Ascending aorta (tissue), 2 donors: Measurements from ENCODE around the gene CBR4. TPM values are rescaled to one million over a fixed set of nuclear protein-coding genes. Genes with fewer than 3 reads are reported as not detected.

ENCODE experiments used
- DNase-seq, 2 donors: peaks; one replicate each; pipeline ENCODE4 v3.0.0-alpha.2; 2019; ENCODE audit warnings: low spot score in 2 of 2
- H3K27ac ChIP-seq, 2 donors: fragments of 200-600 bp; sonication (generic); one replicate each; pipeline ENCODE4 v1.5.1; 2016 to 2017; ENCODE audit warnings: mild to moderate bottlenecking in 1 of 2
- H3K27me3 ChIP-seq: fragments of 200-600 bp; sonication (generic); one replicate; pipeline ENCODE4 v1.5.1; 2017
- H3K36me3 ChIP-seq, 2 donors: fragments of 200-600 bp; sonication (generic); one replicate each; pipeline ENCODE4 v1.5.1; 2016
- H3K4me1 ChIP-seq, 2 donors: fragments of 200-600 bp; sonication (generic); one replicate each; pipeline ENCODE4 v1.5.1; 2016 to 2017; ENCODE audit warnings: mild to moderate bottlenecking in 1 of 2
- H3K4me3 ChIP-seq, 2 donors: fragments of 200-600 bp; sonication (generic); one replicate each; pipeline ENCODE4 v1.5.1; 2016 to 2017; ENCODE audit warnings: mild to moderate bottlenecking in 1 of 2
- H3K9me3 ChIP-seq, 2 donors: fragments of 200-600 bp; sonication (generic); one replicate each; pipeline ENCODE4 v1.5.1; 2016
- intact Hi-C: fragments of 100-400 bp; cut with DNase I; formaldehyde crosslinking; loops from one replicate; pipeline ENCODE4 v1.15.1; 2023
- total RNA-seq: library from RNA; depleted of rRNA; stranded (reverse); fragments of >200 nt; gene quantifications from one replicate; pipeline ENCODE4 v1.1.0, GENCODE V29; 2016
- TF ChIP-seq, protein P1 (sequence below), 3 experiments: fragments of 200-600 bp in 2 of 3; fragments of 450-650 bp in 1 of 3; sonication (generic) in 2 of 3; IDR thresholded peaks; one replicate each; pipeline ENCODE4 v1.5.1; 2016 to 2019; ENCODE audit warnings: antibody characterized with exemption in 3 of 3, mild to moderate bottlenecking in 1 of 3, moderate library complexity in 1 of 3

The CBR4 gene
- total RNA-seq, 1 donor from 2014 or later, result 0.53 TPM

GRCh38 chr4:169030562-169030982 lies 20.5 kb upstream of the CBR4 start:
- Histone ChIP-seq H3K4me1 (no peaks in the 10 kb centered on the region), H3K4me3 (no peak overlapping the region), H3K27ac (no peak overlapping the region), H3K9me3 (no peaks in the 10 kb centered on the region), H3K27me3 (no peaks in the 10 kb centered on the region), H3K36me3 (no peaks in the 10 kb centered on the region)
- intact Hi-C loops, result no loop called here
- TF ChIP-seq, protein P1, sequence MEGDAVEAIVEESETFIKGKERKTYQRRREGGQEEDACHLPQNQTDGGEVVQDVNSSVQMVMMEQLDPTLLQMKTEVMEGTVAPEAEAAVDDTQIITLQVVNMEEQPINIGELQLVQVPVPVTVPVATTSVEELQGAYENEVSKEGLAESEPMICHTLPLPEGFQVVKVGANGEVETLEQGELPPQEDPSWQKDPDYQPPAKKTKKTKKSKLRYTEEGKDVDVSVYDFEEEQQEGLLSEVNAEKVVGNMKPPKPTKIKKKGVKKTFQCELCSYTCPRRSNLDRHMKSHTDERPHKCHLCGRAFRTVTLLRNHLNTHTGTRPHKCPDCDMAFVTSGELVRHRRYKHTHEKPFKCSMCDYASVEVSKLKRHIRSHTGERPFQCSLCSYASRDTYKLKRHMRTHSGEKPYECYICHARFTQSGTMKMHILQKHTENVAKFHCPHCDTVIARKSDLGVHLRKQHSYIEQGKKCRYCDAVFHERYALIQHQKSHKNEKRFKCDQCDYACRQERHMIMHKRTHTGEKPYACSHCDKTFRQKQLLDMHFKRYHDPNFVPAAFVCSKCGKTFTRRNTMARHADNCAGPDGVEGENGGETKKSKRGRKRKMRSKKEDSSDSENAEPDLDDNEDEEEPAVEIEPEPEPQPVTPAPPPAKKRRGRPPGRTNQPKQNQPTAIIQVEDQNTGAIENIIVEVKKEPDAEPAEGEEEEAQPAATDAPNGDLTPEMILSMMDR (IDR thresholded peaks at IDR 0.05), result no peak
- DNase-seq, result no peak

- no peaks in the 10 kb centered on the region for H3K4me1 ChIP-seq
- intact Hi-C loops, result no loop called here
- no peak for DNase-seq
- no peaks in the 10 kb centered on the region for H3K9me3 ChIP-seq
- H3K27ac ChIP-seq, result no peak overlapping the region
- H3K4me3 ChIP-seq, result no peak overlapping the region
- no peaks in the 10 kb centered on the region for H3K36me3 ChIP-seq
- TF ChIP-seq, protein P1 (IDR thresholded peaks at IDR 0.05), result no peak
- no peaks in the 10 kb centered on the region for H3K27me3 ChIP-seq
Measured at GRCh38 chr4:169029947-169030346, 19.9 kb upstream of the CBR4 start.

DNA sequence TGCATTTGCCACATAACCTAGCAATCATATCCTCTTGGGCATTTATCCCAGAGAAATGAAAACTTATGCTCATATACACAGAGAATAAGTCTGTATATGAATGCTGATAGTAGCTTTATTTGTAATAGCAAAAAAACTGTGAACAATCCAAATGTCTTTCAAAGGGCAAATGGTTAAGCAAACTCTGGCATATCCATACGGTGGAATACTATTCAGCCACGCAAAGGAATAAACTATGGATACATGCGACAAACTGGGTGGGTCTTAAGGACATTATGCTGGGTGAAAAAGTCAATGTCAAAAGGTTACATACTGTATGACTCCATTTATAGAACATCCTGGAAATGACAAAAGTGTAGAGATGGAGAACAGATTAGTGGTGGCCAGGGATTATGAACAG lies 17.6 kb upstream of the CBR4 start:
- intact Hi-C loops, result no loop called here
- no peak for DNase-seq
- no peak overlapping the region for H3K4me3 ChIP-seq
- TF ChIP-seq, protein P1 (IDR thresholded peaks at IDR 0.05), result no peak
- no peaks in the 10 kb centered on the region for H3K27me3 ChIP-seq
- H3K36me3 ChIP-seq, result no peaks in the 10 kb centered on the region
- no peaks in the 10 kb centered on the region for H3K9me3 ChIP-seq
- H3K27ac ChIP-seq, result no peak overlapping the region
- H3K4me1 ChIP-seq, result no peaks in the 10 kb centered on the region

DNA sequence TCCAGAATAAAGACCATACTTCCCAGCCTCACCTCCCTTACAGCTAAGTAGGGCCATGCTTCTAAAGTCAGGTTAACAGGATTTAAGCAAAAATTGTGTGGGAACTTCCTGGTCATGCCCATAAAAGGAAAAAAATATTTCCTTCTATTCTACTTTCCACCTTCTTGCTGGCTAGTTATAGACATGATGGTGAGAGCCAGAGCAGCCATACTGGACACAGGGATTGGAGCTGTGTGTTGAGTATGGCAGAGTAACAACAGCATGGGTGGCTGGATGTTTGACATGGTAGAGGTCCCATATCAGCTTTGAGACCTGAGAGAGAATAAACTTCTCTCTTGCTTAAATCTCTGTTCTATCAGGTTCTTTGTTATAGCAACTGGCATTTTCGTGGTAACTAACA lies 15.1 kb upstream of the CBR4 start:
- H3K9me3 ChIP-seq, result no peaks in the 10 kb centered on the region
- intact Hi-C loops, result no loop called here
- no peaks in the 10 kb centered on the region for H3K4me1 ChIP-seq
- TF ChIP-seq, protein P1 (IDR thresholded peaks at IDR 0.05), result no peak
- H3K36me3 ChIP-seq, result no peaks in the 10 kb centered on the region
- H3K27ac ChIP-seq, result no peak overlapping the region
- H3K4me3 ChIP-seq, result no peak overlapping the region
- H3K27me3 ChIP-seq, result no peaks in the 10 kb centered on the region
- no peak for DNase-seq

DNA sequence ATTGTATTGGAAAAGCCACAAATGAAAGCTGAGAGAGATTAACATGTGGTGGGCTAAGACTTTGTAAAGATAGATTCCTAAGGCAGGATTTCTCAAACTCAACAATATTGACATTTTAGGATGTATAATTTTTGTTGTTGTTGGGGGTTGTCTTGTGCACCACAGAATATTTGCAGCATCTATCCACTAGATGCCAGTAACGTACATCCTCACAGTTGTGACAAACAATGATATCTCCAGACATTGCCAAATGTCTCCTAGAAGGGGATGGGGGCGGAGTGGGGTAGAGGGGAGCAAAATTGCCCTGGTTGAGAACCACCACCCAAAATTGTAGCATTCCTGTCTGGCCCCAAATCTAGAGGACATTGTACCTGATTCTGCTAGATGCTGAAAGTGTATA lies 14.7 kb upstream of the CBR4 start:
- intact Hi-C loops, result no loop called here
- DNase-seq, result no peak
- H3K4me1 ChIP-seq, result no peaks in the 10 kb centered on the region

More for the DNA sequence above, 14.7 kb upstream of the CBR4 start:
- H3K27me3 ChIP-seq, result no peaks in the 10 kb centered on the region
- H3K36me3 ChIP-seq, result no peaks in the 10 kb centered on the region
- TF ChIP-seq, protein P1 (IDR thresholded peaks at IDR 0.05), result peak; percentile 22 to 57 (median 44)
- no peak overlapping the region for H3K4me3 ChIP-seq
- H3K9me3 ChIP-seq, result no peaks in the 10 kb centered on the region
- no peak overlapping the region for H3K27ac ChIP-seq
